Measurements from ENCODE around the gene PEAR1.
A peak's percentile ranks its signal among the peaks of the same experiment; 100 is the strongest.
"Not testable (repeated sequence)": the region's sequence is repeated elsewhere in the genome, so short reads cannot be mapped to it uniquely, and the experiment has no call there.

PEAR1 gene

GRCh38 chr1:156913809-156914387 lies 20.4 kb downstream of the PEAR1 start:
- H3K4me3 Mint-ChIP-seq, result no peak overlapping the region
- H3K4me1 Mint-ChIP-seq (ENCODE audit: low read depth in 2 of 2), result peaks cover 3 to 4% of the 10 kb centered on the region in 2 donors
- H3K9me3 Mint-ChIP-seq, result no peaks in the 10 kb centered on the region
- ATAC-seq (replicated peaks) (no peak), DNase-seq (no peak)
- no peaks in the 10 kb centered on the region for H3K36me3 Mint-ChIP-seq (ENCODE audit: insufficient read depth)
- H3K27me3 Mint-ChIP-seq, result peaks cover 52 to 89% of the 10 kb centered on the region in 2 donors
- no peak overlapping the region for H3K27ac Mint-ChIP-seq

DNA sequence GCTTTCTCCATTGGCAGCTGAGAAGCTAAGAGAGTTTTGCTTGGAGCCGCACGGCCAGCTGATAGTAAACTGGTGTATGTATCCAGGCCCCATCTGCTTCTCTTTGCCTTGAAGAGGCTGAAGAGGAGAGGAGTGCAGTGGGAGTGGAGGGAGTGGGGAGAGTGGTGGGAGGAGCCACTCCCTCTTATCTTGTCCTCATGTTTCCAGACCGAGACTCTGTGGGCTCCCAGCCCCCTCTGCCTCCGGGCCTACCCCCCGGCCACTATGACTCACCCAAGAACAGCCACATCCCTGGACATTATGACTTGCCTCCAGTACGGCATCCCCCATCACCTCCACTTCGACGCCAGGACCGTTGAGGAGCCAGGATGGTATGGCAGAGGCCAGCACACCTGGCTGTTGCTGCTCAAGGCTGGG lies 20.9 kb downstream of the PEAR1 start:
- H3K36me3 Mint-ChIP-seq (ENCODE audit: insufficient read depth), result no peaks in the 10 kb centered on the region
- no peak overlapping the region for H3K4me3 Mint-ChIP-seq
- H3K27me3 Mint-ChIP-seq, result peaks cover 57 to 90% of the 10 kb centered on the region in 2 donors
- DNase-seq (no peak), ATAC-seq (replicated peaks) (no peak)
- no peak overlapping the region for H3K27ac Mint-ChIP-seq
- no peaks in the 10 kb centered on the region for H3K9me3 Mint-ChIP-seq
- peaks cover 3 to 4% of the 10 kb centered on the region in 2 donors for H3K4me1 Mint-ChIP-seq (ENCODE audit: low read depth in 2 of 2)

DNA sequence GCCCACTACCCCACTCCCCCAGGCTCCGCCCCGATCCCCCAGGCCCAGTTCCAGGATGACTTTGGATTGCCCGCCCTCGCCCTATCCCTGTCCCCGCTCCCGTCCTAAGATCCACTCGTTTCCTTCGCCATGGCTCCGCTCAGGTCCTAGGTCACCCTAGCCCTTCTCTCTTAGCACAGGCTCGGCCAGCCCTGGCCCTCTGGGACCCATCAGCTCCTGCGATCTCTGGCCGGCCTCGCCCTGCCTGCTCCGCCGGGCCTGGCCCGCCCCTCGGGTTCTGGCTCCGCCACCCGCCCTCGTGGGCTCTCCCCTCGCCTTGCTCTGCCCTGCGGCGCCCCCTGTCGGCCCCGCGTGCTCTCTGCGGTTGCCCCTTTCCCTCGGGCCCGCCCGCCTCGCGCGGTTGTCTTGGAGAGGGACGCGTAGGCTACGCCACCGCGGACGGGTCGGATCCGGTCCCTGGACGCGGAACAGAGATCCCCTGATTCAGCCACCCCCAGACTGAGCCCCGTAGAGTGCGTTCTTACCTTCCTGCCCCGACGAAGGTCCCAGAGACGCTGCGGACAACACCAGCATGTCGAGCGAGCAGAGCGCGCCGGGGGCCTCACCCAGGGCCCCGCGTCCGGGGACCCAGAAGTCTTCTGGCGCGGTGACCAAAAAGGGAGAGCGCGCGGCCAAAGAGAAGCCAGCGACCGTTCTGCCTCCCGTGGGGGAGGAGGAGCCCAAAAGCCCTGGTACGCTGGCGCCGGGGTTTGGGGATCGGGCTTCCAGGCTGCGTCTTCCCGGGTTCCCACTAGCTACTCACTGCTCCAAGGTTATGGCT lies 26.9 kb downstream of the PEAR1 start, which contains the start of gene LRRC71:
LRRC71 (plus strand) TSS at position 400 of the 820 bp plus-strand sequence; CDS start at position 572, 172 bp downstream.
- ATAC-seq (replicated peaks), result peak; percentile 86
- H3K27me3 Mint-ChIP-seq, result peaks cover 73 to 96% of the 10 kb centered on the region in 2 donors
- H3K36me3 Mint-ChIP-seq (ENCODE audit: insufficient read depth), result peaks cover 2% of the 10 kb centered on the region
- H3K27ac Mint-ChIP-seq, result no peak within 1 kb of the TSS
- DNase-seq, result peak; percentile 42 to 50 (median 43)
- no peak within 1 kb of the TSS for H3K4me3 Mint-ChIP-seq
- no peaks in the 10 kb centered on the region for H3K9me3 Mint-ChIP-seq
- peaks cover 5 to 8% of the 10 kb centered on the region in 2 donors for H3K4me1 Mint-ChIP-seq (ENCODE audit: low read depth in 2 of 2)

- H3K9me3 Mint-ChIP-seq, result no peaks in the 10 kb centered on the region
- ATAC-seq (replicated peaks), result no peak
- no peak overlapping the region for H3K4me3 Mint-ChIP-seq
- peaks cover 5 to 8% of the 10 kb centered on the region in 2 donors for H3K4me1 Mint-ChIP-seq (ENCODE audit: low read depth in 2 of 2)
- H3K27ac Mint-ChIP-seq, result no peak overlapping the region
- peaks cover 2% of the 10 kb centered on the region for H3K36me3 Mint-ChIP-seq (ENCODE audit: insufficient read depth)
- no peak for DNase-seq
- H3K27me3 Mint-ChIP-seq, result peaks cover 73 to 96% of the 10 kb centered on the region in 2 donors
Observed at GRCh38 chr1:156921053-156921529, 27.6 kb downstream of the PEAR1 start.

DNA sequence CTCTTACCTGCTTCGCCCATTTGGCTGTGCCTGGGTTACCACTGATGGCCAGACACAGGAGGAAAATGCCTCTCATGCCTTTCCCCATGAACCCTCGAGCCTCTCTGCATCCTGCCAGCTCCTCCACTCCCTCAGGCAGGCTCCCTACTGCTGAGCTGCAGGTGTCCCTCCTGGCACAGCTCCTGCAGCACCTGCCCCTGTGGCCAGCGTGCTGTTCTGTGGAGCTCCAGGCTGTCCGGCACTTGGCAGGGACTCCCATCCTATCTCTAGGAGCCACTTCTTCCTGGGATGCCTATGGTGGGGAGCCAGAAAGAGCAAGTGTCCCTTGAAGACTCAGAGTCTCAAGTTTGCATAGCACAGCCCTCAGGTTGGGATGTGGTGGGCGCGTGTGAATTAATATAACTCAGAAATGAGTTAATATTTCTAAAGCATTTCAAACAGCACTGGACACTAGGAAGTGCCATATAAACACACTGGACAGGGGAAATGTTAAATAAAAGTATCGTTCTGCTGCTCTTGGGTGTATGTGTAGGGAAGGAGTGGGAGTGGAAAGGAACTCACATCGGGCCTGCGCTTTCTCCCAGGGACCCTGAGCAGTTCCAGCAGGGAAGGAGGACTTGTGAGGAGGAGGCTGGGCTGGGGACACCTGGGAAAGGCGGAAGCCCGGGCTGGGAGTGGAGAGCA lies 29.6 kb downstream of the PEAR1 start:
- Mint-ChIP-seq H3K9me3 (no peaks in the 10 kb centered on the region), H3K4me1 (ENCODE audit: low read depth in 2 of 2) (peaks cover 8 to 17% of the 10 kb centered on the region in 2 donors), H3K36me3 (ENCODE audit: insufficient read depth) (peaks cover 2% of the 10 kb centered on the region), H3K4me3 (peak overlapping the region; percentile 44 to 48), H3K27me3 (peaks cover 82 to 99% of the 10 kb centered on the region in 2 donors), H3K27ac (no peak overlapping the region)
- no peak for DNase-seq
- ATAC-seq (replicated peaks), result no peak

- H3K4me3 Mint-ChIP-seq, result peak overlapping the region; percentile 15 to 44
- DNase-seq (no peak), ATAC-seq (replicated peaks) (no peak)
- H3K27me3 Mint-ChIP-seq, result peaks cover 83 to 99% of the 10 kb centered on the region in 2 donors
- H3K27ac Mint-ChIP-seq, result no peak overlapping the region
- H3K4me1 Mint-ChIP-seq (ENCODE audit: low read depth in 2 of 2), result peaks cover 9 to 17% of the 10 kb centered on the region in 2 donors
- H3K36me3 Mint-ChIP-seq (ENCODE audit: insufficient read depth), result peaks cover 2% of the 10 kb centered on the region
- H3K9me3 Mint-ChIP-seq, result no peaks in the 10 kb centered on the region
Observed at GRCh38 chr1:156923670-156924477, 30.4 kb downstream of the PEAR1 start.

- H3K4me1 Mint-ChIP-seq (ENCODE audit: low read depth in 2 of 2), result peaks cover 9 to 17% of the 10 kb centered on the region in 2 donors
- peaks cover 85 to 99% of the 10 kb centered on the region in 2 donors for H3K27me3 Mint-ChIP-seq
- H3K27ac Mint-ChIP-seq, result no peak overlapping the region
- peaks cover 2% of the 10 kb centered on the region for H3K36me3 Mint-ChIP-seq (ENCODE audit: insufficient read depth)
- H3K9me3 Mint-ChIP-seq, result no peaks in the 10 kb centered on the region
- no peak for ATAC-seq (replicated peaks)
- no peak overlapping the region for H3K4me3 Mint-ChIP-seq
- DNase-seq, result no peak
Observed at GRCh38 chr1:156924478-156925153, 31.1 kb downstream of the PEAR1 start.

DNA sequence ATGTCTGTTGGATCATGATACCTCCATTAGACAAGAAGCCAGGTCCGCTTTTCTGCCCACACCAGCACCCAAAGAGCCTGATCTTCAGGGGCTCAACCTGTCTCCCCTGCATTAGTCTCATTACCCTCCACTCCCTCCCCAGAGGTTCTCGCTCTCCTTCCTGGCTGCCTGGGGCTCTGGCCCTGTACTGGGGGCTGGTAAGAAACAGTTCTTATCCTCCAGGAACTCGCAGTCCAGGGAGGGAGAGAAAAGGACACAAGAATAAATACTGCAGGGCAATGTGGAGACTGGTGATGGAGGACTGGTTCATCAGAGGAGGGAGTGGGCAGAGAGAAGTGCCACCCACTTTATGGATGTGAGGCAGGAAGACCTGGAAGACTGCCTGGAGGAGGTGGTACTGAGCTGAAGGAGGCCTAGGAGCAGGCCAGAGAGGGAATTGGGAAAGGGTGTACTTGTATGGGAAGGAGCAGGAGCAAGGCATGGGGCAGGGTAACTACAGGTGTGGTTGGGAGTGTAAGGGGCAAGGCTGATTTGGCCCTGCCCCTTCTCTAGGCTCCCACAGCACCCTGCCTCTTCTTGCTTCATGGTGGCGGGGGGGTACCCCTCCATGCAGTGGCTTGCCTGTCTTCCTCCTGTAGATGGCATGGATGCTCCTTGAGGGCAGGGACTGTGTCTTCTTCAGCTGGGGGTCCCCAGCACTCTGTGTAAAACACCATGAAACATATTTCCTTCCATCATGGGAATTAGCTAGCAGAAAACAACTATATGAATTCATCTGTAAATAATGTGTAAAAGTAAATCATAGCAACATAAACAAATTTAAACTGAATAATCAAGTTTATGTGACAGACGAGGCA lies 31.9 kb downstream of the PEAR1 start:
- H3K4me3 Mint-ChIP-seq, result no peak overlapping the region

GRCh38 chr1:156926175-156926574 lies 32.7 kb downstream of the PEAR1 start:
- Mint-ChIP-seq H3K27me3 (peaks cover 85 to 100% of the 10 kb centered on the region in 2 donors), H3K36me3 (ENCODE audit: insufficient read depth) (no peaks in the 10 kb centered on the region), H3K27ac (no peak overlapping the region), H3K9me3 (no peaks in the 10 kb centered on the region), H3K4me3 (no peak overlapping the region), H3K4me1 (ENCODE audit: low read depth in 2 of 2) (peaks cover 9 to 13% of the 10 kb centered on the region in 2 donors)
- peak in 1 of 3 experiments; percentile 12 for DNase-seq
- peak; percentile 72 for ATAC-seq (replicated peaks)

More for the DNA sequence above, 31.9 kb downstream of the PEAR1 start:
- Mint-ChIP-seq H3K27me3 (peaks cover 85 to 100% of the 10 kb centered on the region in 2 donors), H3K4me1 (ENCODE audit: low read depth in 2 of 2) (peaks cover 9 to 16% of the 10 kb centered on the region in 2 donors), H3K27ac (no peak overlapping the region), H3K36me3 (ENCODE audit: insufficient read depth) (peaks cover 2% of the 10 kb centered on the region), H3K9me3 (no peaks in the 10 kb centered on the region)
- DNase-seq, result no peak
- ATAC-seq (replicated peaks), result no peak

GRCh38 chr1:156926695-156927094 lies 33.2 kb downstream of the PEAR1 start:
- peaks cover 85 to 100% of the 10 kb centered on the region in 2 donors for H3K27me3 Mint-ChIP-seq
- not testable (repeated sequence) for H3K4me3 Mint-ChIP-seq; DNase-seq; ATAC-seq (replicated peaks); H3K9me3 Mint-ChIP-seq; H3K36me3 Mint-ChIP-seq (ENCODE audit: insufficient read depth); H3K27ac Mint-ChIP-seq
- H3K4me1 Mint-ChIP-seq (ENCODE audit: low read depth in 2 of 2), result peaks cover 9 to 13% of the 10 kb centered on the region in 2 donors

- no peaks in the 10 kb centered on the region for H3K9me3 Mint-ChIP-seq
- peaks cover 85 to 100% of the 10 kb centered on the region in 2 donors for H3K27me3 Mint-ChIP-seq
- DNase-seq, result peak; percentile 30 to 42 (median 34)
- H3K27ac Mint-ChIP-seq, result no peak overlapping the region
- peaks cover 9 to 13% of the 10 kb centered on the region in 2 donors for H3K4me1 Mint-ChIP-seq (ENCODE audit: low read depth in 2 of 2)
- peak; percentile 67 for ATAC-seq (replicated peaks)
- H3K36me3 Mint-ChIP-seq (ENCODE audit: insufficient read depth), result no peaks in the 10 kb centered on the region
- H3K4me3 Mint-ChIP-seq, result peak overlapping the region; percentile 26 to 58
Observed at GRCh38 chr1:156927215-156928042, 33.9 kb downstream of the PEAR1 start.
